ENCODE measurements around the gene HPCAL1.

HPCAL1 gene

DNA sequence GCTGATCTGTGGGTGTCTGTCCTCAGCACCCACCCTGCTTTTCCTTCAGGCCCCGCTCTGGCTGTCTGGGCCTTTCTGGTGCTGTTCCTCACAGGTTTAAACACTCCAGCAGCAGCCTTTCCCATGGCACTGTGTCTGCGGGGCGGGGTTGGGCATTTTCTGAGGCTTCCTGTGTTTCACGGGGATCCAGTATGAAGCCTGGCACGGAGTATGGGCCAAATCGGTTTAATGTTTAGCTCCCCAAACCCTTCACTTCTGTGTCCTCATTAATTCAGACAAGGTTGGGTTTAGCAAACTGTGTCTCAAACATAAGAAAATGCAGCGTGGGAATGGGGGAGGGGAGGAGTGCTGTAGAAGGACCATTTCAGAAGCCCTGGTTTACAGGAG is 44.9 kb downstream of the HPCAL1 start:
- no peaks in the 10 kb centered on the region for H3K4me1 ChIP-seq (ENCODE audit: insufficient read depth, poor library complexity, severe bottlenecking)
- H3K9me3 ChIP-seq (ENCODE audit: severe bottlenecking), result no peaks in the 10 kb centered on the region
- no peak overlapping the region for H3K4me3 ChIP-seq (ENCODE audit: severe bottlenecking)
- H3K27ac ChIP-seq (ENCODE audit: poor library complexity, severe bottlenecking), result no peak overlapping the region
- DNase-seq (ENCODE audit: low spot score), result no peak
- no peaks in the 10 kb centered on the region for H3K36me3 ChIP-seq (ENCODE audit: low read depth)
- ATAC-seq (ENCODE audit: low read depth), result no peak
- TF ChIP-seq, protein P1, sequence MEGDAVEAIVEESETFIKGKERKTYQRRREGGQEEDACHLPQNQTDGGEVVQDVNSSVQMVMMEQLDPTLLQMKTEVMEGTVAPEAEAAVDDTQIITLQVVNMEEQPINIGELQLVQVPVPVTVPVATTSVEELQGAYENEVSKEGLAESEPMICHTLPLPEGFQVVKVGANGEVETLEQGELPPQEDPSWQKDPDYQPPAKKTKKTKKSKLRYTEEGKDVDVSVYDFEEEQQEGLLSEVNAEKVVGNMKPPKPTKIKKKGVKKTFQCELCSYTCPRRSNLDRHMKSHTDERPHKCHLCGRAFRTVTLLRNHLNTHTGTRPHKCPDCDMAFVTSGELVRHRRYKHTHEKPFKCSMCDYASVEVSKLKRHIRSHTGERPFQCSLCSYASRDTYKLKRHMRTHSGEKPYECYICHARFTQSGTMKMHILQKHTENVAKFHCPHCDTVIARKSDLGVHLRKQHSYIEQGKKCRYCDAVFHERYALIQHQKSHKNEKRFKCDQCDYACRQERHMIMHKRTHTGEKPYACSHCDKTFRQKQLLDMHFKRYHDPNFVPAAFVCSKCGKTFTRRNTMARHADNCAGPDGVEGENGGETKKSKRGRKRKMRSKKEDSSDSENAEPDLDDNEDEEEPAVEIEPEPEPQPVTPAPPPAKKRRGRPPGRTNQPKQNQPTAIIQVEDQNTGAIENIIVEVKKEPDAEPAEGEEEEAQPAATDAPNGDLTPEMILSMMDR (IDR thresholded peaks at IDR 0.05; ENCODE audit: poor library complexity, severe bottlenecking), result no peak
- H3K27me3 ChIP-seq (ENCODE audit: insufficient read depth, poor library complexity, severe bottlenecking), result no peaks in the 10 kb centered on the region

DNA sequence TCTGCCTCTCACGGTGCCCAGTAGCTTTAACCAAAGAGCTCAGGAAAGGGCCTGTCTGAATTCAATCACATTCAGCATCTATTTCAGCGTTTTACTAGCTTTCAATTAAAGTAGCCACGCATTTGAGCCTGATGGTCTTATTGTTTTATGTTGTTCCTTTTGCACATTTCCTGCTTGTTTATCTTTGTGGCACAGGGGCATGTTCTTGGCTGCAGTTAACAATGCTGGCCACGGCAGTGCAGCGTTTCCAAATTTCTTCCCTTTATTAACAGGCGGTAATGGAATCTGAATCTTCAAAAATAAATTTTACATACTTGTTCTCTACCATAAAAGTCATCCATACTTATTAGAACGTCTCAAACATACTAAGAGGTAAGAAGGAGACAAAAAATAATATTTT is 46.2 kb downstream of the HPCAL1 start:
- no peak overlapping the region for H3K27ac ChIP-seq (ENCODE audit: poor library complexity, severe bottlenecking)

DNA sequence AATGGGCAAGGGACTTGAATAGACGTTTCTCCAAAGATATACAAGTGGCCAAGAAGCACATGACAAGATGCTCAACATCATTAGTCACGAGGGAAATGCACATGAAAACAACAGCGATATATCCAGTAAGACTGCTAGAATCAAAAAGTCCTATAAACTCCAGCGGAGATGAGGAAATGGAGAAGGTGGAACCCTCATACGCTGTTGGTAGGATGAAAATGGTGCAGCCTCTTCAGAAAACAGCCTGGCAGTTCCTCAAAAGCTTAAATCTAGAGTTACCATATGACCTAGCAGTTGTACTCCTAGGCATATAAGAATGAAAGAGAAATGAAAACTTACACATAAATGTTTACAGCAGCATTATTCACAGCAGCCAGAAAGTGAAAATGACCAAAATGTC is 48.1 kb downstream of the HPCAL1 start:
- H3K9me3 ChIP-seq (ENCODE audit: severe bottlenecking), result no peaks in the 10 kb centered on the region
- H3K27me3 ChIP-seq (ENCODE audit: insufficient read depth, poor library complexity, severe bottlenecking), result no peaks in the 10 kb centered on the region
- ATAC-seq (ENCODE audit: low read depth) (no peak), DNase-seq (ENCODE audit: low spot score) (no peak)
- TF ChIP-seq, protein P1 (IDR thresholded peaks at IDR 0.05; ENCODE audit: poor library complexity, severe bottlenecking), result no peak
- H3K36me3 ChIP-seq (ENCODE audit: low read depth), result no peaks in the 10 kb centered on the region
- no peaks in the 10 kb centered on the region for H3K4me1 ChIP-seq (ENCODE audit: insufficient read depth, poor library complexity, severe bottlenecking)
- H3K4me3 ChIP-seq (ENCODE audit: severe bottlenecking), result no peak overlapping the region
- H3K27ac ChIP-seq (ENCODE audit: poor library complexity, severe bottlenecking), result no peak overlapping the region

More for the DNA sequence above, 46.2 kb downstream of the HPCAL1 start:
- no peaks in the 10 kb centered on the region for H3K9me3 ChIP-seq (ENCODE audit: severe bottlenecking)
- no peaks in the 10 kb centered on the region for H3K27me3 ChIP-seq (ENCODE audit: insufficient read depth, poor library complexity, severe bottlenecking)
- ATAC-seq (ENCODE audit: low read depth) (no peak), DNase-seq (ENCODE audit: low spot score) (no peak)
- no peak overlapping the region for H3K4me3 ChIP-seq (ENCODE audit: severe bottlenecking)
- no peaks in the 10 kb centered on the region for H3K4me1 ChIP-seq (ENCODE audit: insufficient read depth, poor library complexity, severe bottlenecking)
- no peaks in the 10 kb centered on the region for H3K36me3 ChIP-seq (ENCODE audit: low read depth)
- TF ChIP-seq, protein P1 (IDR thresholded peaks at IDR 0.05; ENCODE audit: poor library complexity, severe bottlenecking), result no peak

DNA sequence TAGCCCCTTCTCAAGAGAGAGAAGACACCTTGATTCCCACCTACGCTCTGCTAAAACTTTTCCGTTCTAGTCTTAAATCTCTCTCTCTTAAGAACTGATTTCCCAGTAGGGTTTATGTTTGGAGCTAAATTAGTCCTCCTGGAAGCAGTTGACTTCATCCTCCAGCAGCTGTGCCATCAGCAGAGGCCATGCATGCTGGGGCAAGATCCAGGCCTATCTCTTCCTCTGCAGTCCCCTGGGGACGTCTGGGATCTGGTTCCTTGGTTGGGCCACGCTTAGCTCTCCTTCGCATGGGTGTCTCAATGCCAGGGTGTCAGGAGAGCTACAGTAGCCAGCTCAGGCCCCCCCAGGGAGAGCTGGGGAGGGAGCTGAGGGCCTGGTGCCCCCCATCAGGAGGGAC is 49.7 kb downstream of the HPCAL1 start:
- ATAC-seq (ENCODE audit: low read depth) (no peak), DNase-seq (ENCODE audit: low spot score) (no peak)
- no peak overlapping the region for H3K4me3 ChIP-seq (ENCODE audit: severe bottlenecking)
- no peaks in the 10 kb centered on the region for H3K9me3 ChIP-seq (ENCODE audit: severe bottlenecking)
- TF ChIP-seq, protein P1 (IDR thresholded peaks at IDR 0.05; ENCODE audit: poor library complexity, severe bottlenecking), result no peak
- H3K36me3 ChIP-seq (ENCODE audit: low read depth), result no peaks in the 10 kb centered on the region
- no peak overlapping the region for H3K27ac ChIP-seq (ENCODE audit: poor library complexity, severe bottlenecking)
- H3K27me3 ChIP-seq (ENCODE audit: insufficient read depth, poor library complexity, severe bottlenecking), result no peaks in the 10 kb centered on the region
- H3K4me1 ChIP-seq (ENCODE audit: insufficient read depth, poor library complexity, severe bottlenecking), result no peaks in the 10 kb centered on the region

DNA sequence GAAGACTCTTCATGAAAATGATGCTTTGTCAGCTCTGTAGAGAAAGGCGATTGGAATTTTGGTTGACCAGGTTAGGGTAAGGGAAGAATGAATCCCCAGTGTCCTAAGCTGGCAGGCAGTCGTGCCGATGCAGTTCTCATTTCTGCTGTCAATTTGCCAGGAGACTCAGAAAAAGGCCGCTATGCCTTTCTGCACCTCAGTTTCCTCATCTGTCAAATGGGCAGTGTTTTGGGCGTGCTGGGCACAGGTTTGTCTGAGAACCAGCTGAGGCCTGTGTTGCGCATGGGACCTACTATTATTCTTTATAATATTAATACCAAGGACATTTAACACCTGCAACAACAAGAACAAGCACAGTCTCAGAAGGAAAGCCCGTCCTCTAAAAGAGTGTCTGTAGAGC is 50.3 kb downstream of the HPCAL1 start:
- TF ChIP-seq, protein P1 (IDR thresholded peaks at IDR 0.05; ENCODE audit: poor library complexity, severe bottlenecking), result no peak
- H3K4me3 ChIP-seq (ENCODE audit: severe bottlenecking), result no peak overlapping the region
- H3K36me3 ChIP-seq (ENCODE audit: low read depth), result no peaks in the 10 kb centered on the region
- H3K27ac ChIP-seq (ENCODE audit: poor library complexity, severe bottlenecking), result no peak overlapping the region
- H3K9me3 ChIP-seq (ENCODE audit: severe bottlenecking), result no peaks in the 10 kb centered on the region
- H3K27me3 ChIP-seq (ENCODE audit: insufficient read depth, poor library complexity, severe bottlenecking), result no peaks in the 10 kb centered on the region
- DNase-seq (ENCODE audit: low spot score), result no peak
- no peaks in the 10 kb centered on the region for H3K4me1 ChIP-seq (ENCODE audit: insufficient read depth, poor library complexity, severe bottlenecking)
- ATAC-seq (ENCODE audit: low read depth), result no peak
